GM19372 (cell line): Measurements from ENCODE around the gene TOMM5.

ENCODE experiments used
- ATAC-seq: cut with Tn5 transposase; IDR thresholded peaks from one replicate; pipeline ENCODE4 v1.9.1; 2021; ENCODE audit warnings: mild to moderate bottlenecking, low read depth, moderate library complexity; ENCODE audit not compliant: unreplicated experiment

TOMM5 gene

GRCh38 chr9:37565661-37566618 is 26.5 kb downstream of the TOMM5 start:
- ATAC-seq, result no peak

GRCh38 chr9:37564916-37565315 is 27.5 kb downstream of the TOMM5 start:
- no peak for ATAC-seq

- no peak for ATAC-seq
Observed at GRCh38 chr9:37563806-37564513, 28.4 kb downstream of the TOMM5 start.

GRCh38 chr9:37562826-37563225 is 29.6 kb downstream of the TOMM5 start:
- no peak for ATAC-seq

GRCh38 chr9:37561682-37562081 is 30.7 kb downstream of the TOMM5 start:
- no peak for ATAC-seq

GRCh38 chr9:37559855-37560592 is 32.4 kb downstream of the TOMM5 start:
- no peak for ATAC-seq

- ATAC-seq, result no peak
Observed at GRCh38 chr9:37559125-37559524, 33.3 kb downstream of the TOMM5 start.

- ATAC-seq, result no peak
Observed at GRCh38 chr9:37555786-37556185, 36.6 kb downstream of the TOMM5 start.

GRCh38 chr9:37554318-37554717 is 38.1 kb downstream of the TOMM5 start:
- ATAC-seq, result no peak

GRCh38 chr9:37551888-37552287 is 40.5 kb downstream of the TOMM5 start:
- no peak for ATAC-seq

GRCh38 chr9:37551468-37551867 is 40.9 kb downstream of the TOMM5 start:
- no peak for ATAC-seq

- ATAC-seq, result no peak
Observed at GRCh38 chr9:37550781-37551180, 41.6 kb downstream of the TOMM5 start.

- ATAC-seq, result no peak
Observed at GRCh38 chr9:37549527-37549926, 42.9 kb downstream of the TOMM5 start.

GRCh38 chr9:37547328-37547878 is 45.0 kb downstream of the TOMM5 start:
- ATAC-seq, result no peak

- no peak for ATAC-seq
Observed at GRCh38 chr9:37543468-37543867, 48.9 kb downstream of the TOMM5 start.

- no peak for ATAC-seq
Observed at GRCh38 chr9:37542895-37543294, 49.5 kb downstream of the TOMM5 start.

- no peak for ATAC-seq
Observed at GRCh38 chr9:37542488-37542887, 49.9 kb downstream of the TOMM5 start.

- no peak for ATAC-seq
Observed at GRCh38 chr9:37541465-37541864, 50.9 kb downstream of the TOMM5 start.

GRCh38 chr9:37540634-37541033 is 51.8 kb downstream of the TOMM5 start:
- ATAC-seq, result no peak

GRCh38 chr9:37539634-37540033 is 52.8 kb downstream of the TOMM5 start:
- ATAC-seq, result no peak
